K562 (cell line): ENCODE results near the gene DNAJC2. TPM values are rescaled to one million over a fixed set of nuclear protein-coding genes. Genes with fewer than 3 reads are reported as not detected.

ENCODE experiments used
- CHCHD3 ChIP-seq: fragments of 250-450 bp; sonication (Bioruptor Pico); IDR thresholded peaks from 2 replicates; pipeline ENCODE4 v2.1.2; 2022; ENCODE audit warnings: mild to moderate bottlenecking
- EGR1 ChIP-seq: fragments of 450-650 bp; conservative IDR thresholded peaks from 2 replicates; pipeline ENCODE4 v1.6.1; 2017; ENCODE audit warnings: mild to moderate bottlenecking
- ERF ChIP-seq: fragments of 450-650 bp; formaldehyde crosslinking; IDR thresholded peaks from 2 replicates; pipeline ENCODE4 v1.4.0; 2020; ENCODE audit warnings: mild to moderate bottlenecking, mixed read lengths
- FOS ChIP-seq: IDR thresholded peaks from 3 replicates; pipeline ENCODE4 v1.6.1; 2011; ENCODE audit not compliant: insufficient read length; ENCODE audit errors: extremely low read depth
- KDM2B ChIP-seq: fragments of 250-450 bp; sonication (Bioruptor Pico); IDR thresholded peaks from 2 replicates; pipeline ENCODE4 v1.8.0; 2021; ENCODE audit warnings: mild to moderate bottlenecking, moderate library complexity
- KLF6 ChIP-seq: fragments of 250-450 bp; sonication (Bioruptor Pico); IDR thresholded peaks from 2 replicates; pipeline ENCODE4 v1.4.0; 2020; ENCODE audit warnings: mild to moderate bottlenecking, moderate library complexity, borderline replicate concordance
- SRSF1 ChIP-seq: fragments of 200-400 bp; formaldehyde crosslinking; IDR thresholded peaks from 2 replicates; pipeline ENCODE4 v1.6.1; 2017; ENCODE audit warnings: mild to moderate bottlenecking, low read depth, low read length, moderate library complexity
- SUPT5H ChIP-seq: fragments of 450-650 bp; IDR thresholded peaks from 2 replicates; pipeline ENCODE4 v1.6.1; 2016
- YBX1 ChIP-seq: fragments of 450-650 bp; IDR thresholded peaks from 2 replicates; pipeline ENCODE4 v1.7.1; 2016; ENCODE audit warnings: mild to moderate bottlenecking
- ZFP30 ChIP-seq: fragments of 250-450 bp; sonication (Bioruptor Pico); IDR thresholded peaks from 2 replicates; pipeline ENCODE4 v1.8.0; 2022; ENCODE audit warnings: moderate library complexity, mild to moderate bottlenecking, inconsistent platforms, borderline replicate concordance
- ZKSCAN1 ChIP-seq: fragments of 150-350 bp; IDR thresholded peaks from 2 replicates; pipeline ENCODE4 v1.6.1; 2016; ENCODE audit warnings: low read depth, low read length
- ZKSCAN3 ChIP-seq: fragments of 250-450 bp; sonication (Bioruptor Pico); IDR thresholded peaks from 2 replicates; pipeline ENCODE4 v1.4.0; 2020
- ZNF124 ChIP-seq: sonication (generic); formaldehyde crosslinking; IDR thresholded peaks from 2 replicates; pipeline ENCODE4 v1.8.1; 2022; ENCODE audit warnings: missing genetic modification reagents
- ZNF133 ChIP-seq: fragments of 250-450 bp; sonication (Bioruptor Pico); IDR thresholded peaks from 2 replicates; pipeline ENCODE4 v1.4.0; 2020; ENCODE audit warnings: mild to moderate bottlenecking
- ZNF561 ChIP-seq: fragments of 450-650 bp; formaldehyde crosslinking; conservative IDR thresholded peaks from 2 replicates; pipeline ENCODE4 v1.4.0; 2020; ENCODE audit warnings: mild to moderate bottlenecking, moderate library complexity
- ZNF696 ChIP-seq: fragments of 250-450 bp; sonication (Bioruptor Pico); conservative IDR thresholded peaks from 2 replicates; pipeline ENCODE4 v1.4.0; 2020; ENCODE audit warnings: mild to moderate bottlenecking, moderate library complexity
- polyA plus RNA-seq, 8 experiments: library from polyadenylated mRNA; depleted of rRNA in 4 of 8; stranded (reverse) in 5 of 8; unstranded in 3 of 8; fragments of >200 nt; fragmentation: Nextera tagmentation in 2 of 8; fragmentation: Illumina TruSeq in 1 of 8; extraction: Ambion mirVana in 2 of 8; extraction: Trizol in 1 of 8; gene quantifications; 2 replicates each; pipeline versions ENCODE4 v1.2.1 to v1.2.3, GENCODE V29; 2011 to 2014; ENCODE audit warnings: inconsistent platforms in 1 of 8, missing spikeins in 1 of 8
- total RNA-seq, 7 experiments: library from RNA; depleted of rRNA in 6 of 7; stranded (reverse); fragments of >200 nt in 6 of 7; fragmentation: Illumina TruSeq in 2 of 7; extraction: Trizol in 2 of 7; gene quantifications; 2 replicates each; pipeline versions ENCODE4 v1.2.1 to v1.2.3, GENCODE V29; 2011 to 2021; ENCODE audit warnings: low replicate concordance in 1 of 7
- TF ChIP-seq, protein P1 (sequence below), 3 experiments: IDR thresholded peaks in 2 of 3; conservative IDR thresholded peaks in 1 of 3; 2 replicates each; pipeline ENCODE4 v1.5.1; 2011 to 2012; ENCODE audit warnings: low read length in 3 of 3, mild to moderate bottlenecking in 3 of 3, control low read depth in 2 of 3, improper control_type of control experiment in 1 of 3, inconsistent platforms in 1 of 3, low read depth in 1 of 3, mixed read lengths in 1 of 3, moderate library complexity in 1 of 3; ENCODE audit not compliant: insufficient read depth in 2 of 3
- TF ChIP-seq, protein P2 (sequence below), 2 experiments: IDR thresholded peaks; 2 replicates each; pipeline ENCODE4 v1.6.1; 2011; ENCODE audit warnings: borderline replicate concordance in 1 of 2, control low read depth in 1 of 2, low read depth in 1 of 2, low read length in 1 of 2, mild to moderate bottlenecking in 1 of 2, mixed read lengths in 1 of 2, moderate library complexity in 1 of 2; ENCODE audit not compliant: insufficient read depth in 1 of 2, insufficient read length in 1 of 2, poor library complexity in 1 of 2, severe bottlenecking in 1 of 2; ENCODE audit errors: extremely low read depth in 1 of 2
- TF ChIP-seq, protein P3 (sequence below): sonication (generic); formaldehyde crosslinking; IDR thresholded peaks from 2 replicates; pipeline ENCODE4 v1.8.1; 2023; ENCODE audit warnings: missing genetic modification reagents, mild to moderate bottlenecking, borderline replicate concordance

Gene DNAJC2
- total and polyA plus RNA-seq, 9 of the 15 experiments (the other 6 are each of a cell fraction or from before 2014, with no cell fraction given): 40.2 to 157 (median 92.1) TPM

DNA sequence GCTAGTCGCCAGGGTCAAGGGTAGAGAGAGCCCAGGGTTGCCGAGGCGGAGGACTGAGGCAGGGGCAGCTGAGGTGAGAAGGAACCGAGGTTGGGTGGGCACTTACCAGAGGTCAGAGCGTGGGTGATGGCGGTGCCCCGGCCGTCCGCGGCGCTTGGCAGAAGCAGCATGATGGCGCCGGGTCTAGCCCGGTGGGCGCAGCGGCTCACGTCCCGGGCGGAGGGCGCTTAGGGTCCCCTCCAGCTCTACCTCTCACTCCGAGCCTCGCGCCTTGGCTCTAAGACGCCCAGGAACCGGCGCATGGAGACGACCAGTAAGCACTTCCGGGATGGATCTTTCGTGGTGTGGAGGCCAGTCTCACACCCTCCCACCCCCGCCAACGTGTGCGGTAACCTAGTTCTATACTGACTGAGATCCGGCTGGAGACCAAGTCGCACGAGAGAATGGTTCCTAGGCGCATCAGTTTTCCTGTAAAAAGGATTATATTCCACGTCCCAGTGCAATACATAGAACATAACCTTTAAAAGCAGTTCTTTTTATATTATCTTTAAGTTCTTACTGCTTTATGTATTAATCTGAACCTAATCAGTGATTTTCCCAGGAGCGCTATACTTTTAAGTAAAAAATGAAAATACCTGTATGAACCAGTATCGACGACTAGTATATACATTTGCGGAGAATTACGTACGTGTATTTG, at the start of gene DNAJC2 (continued):
- TF ChIP-seq, protein P1, sequence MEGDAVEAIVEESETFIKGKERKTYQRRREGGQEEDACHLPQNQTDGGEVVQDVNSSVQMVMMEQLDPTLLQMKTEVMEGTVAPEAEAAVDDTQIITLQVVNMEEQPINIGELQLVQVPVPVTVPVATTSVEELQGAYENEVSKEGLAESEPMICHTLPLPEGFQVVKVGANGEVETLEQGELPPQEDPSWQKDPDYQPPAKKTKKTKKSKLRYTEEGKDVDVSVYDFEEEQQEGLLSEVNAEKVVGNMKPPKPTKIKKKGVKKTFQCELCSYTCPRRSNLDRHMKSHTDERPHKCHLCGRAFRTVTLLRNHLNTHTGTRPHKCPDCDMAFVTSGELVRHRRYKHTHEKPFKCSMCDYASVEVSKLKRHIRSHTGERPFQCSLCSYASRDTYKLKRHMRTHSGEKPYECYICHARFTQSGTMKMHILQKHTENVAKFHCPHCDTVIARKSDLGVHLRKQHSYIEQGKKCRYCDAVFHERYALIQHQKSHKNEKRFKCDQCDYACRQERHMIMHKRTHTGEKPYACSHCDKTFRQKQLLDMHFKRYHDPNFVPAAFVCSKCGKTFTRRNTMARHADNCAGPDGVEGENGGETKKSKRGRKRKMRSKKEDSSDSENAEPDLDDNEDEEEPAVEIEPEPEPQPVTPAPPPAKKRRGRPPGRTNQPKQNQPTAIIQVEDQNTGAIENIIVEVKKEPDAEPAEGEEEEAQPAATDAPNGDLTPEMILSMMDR (IDR thresholded peaks at IDR 0.05 in 2 of 3, conservative IDR thresholded peaks at IDR 0.05 in 1 of 3; ENCODE audit: insufficient read depth in 2 of 3, low read depth in 1 of 3, low read length in 3 of 3): no peak
- TF ChIP-seq CHCHD3 (CRISPR knock-in tag) (peak; percentile 41; the same call in 1 of the 2 replicates), ZKSCAN3 (CRISPR knock-in tag) (no peak), KDM2B (CRISPR knock-in tag) (no peak), FOS (no peak), ZKSCAN1 (peak; percentile 71; the same call in 1 of the 2 replicates), SRSF1 (no peak), ERF (CRISPR knock-in tag) (peak; percentile 67; the same call in 1 of the 2 replicates), EGR1 (peak; percentile 97), ZNF696 (0 out of 2 replicates have a peak, but pooled peaks have one; percentile 4), ZFP30 (CRISPR knock-in tag) (no peak), ZNF124 (CRISPR knock-in tag) (no peak), ZNF561 (no peak), KLF6 (CRISPR knock-in tag) (no peak), YBX1 (no peak), SUPT5H (peak; percentile 94), ZNF133 (CRISPR knock-in tag) (no peak)
- TF ChIP-seq, protein P2, sequence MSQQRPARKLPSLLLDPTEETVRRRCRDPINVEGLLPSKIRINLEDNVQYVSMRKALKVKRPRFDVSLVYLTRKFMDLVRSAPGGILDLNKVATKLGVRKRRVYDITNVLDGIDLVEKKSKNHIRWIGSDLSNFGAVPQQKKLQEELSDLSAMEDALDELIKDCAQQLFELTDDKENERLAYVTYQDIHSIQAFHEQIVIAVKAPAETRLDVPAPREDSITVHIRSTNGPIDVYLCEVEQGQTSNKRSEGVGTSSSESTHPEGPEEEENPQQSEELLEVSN (IDR thresholded peaks at IDR 0.05; ENCODE audit: borderline replicate concordance in 1 of 2, extremely low read depth in 1 of 2, insufficient read depth in 1 of 2, insufficient read length in 1 of 2, low read depth in 1 of 2, low read length in 1 of 2, poor library complexity in 1 of 2, severe bottlenecking in 1 of 2): peak; percentile 94
- TF ChIP-seq, protein P3, sequence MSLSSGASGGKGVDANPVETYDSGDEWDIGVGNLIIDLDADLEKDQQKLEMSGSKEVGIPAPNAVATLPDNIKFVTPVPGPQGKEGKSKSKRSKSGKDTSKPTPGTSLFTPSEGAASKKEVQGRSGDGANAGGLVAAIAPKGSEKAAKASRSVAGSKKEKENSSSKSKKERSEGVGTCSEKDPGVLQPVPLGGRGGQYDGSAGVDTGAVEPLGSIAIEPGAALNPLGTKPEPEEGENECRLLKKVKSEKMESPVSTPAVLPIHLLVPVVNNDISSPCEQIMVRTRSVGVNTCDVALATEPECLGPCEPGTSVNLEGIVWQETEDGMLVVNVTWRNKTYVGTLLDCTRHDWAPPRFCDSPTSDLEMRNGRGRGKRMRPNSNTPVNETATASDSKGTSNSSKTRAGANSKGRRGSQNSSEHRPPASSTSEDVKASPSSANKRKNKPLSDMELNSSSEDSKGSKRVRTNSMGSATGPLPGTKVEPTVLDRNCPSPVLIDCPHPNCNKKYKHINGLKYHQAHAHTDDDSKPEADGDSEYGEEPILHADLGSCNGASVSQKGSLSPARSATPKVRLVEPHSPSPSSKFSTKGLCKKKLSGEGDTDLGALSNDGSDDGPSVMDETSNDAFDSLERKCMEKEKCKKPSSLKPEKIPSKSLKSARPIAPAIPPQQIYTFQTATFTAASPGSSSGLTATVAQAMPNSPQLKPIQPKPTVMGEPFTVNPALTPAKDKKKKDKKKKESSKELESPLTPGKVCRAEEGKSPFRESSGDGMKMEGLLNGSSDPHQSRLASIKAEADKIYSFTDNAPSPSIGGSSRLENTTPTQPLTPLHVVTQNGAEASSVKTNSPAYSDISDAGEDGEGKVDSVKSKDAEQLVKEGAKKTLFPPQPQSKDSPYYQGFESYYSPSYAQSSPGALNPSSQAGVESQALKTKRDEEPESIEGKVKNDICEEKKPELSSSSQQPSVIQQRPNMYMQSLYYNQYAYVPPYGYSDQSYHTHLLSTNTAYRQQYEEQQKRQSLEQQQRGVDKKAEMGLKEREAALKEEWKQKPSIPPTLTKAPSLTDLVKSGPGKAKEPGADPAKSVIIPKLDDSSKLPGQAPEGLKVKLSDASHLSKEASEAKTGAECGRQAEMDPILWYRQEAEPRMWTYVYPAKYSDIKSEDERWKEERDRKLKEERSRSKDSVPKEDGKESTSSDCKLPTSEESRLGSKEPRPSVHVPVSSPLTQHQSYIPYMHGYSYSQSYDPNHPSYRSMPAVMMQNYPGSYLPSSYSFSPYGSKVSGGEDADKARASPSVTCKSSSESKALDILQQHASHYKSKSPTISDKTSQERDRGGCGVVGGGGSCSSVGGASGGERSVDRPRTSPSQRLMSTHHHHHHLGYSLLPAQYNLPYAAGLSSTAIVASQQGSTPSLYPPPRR: no peak
